Left ventricle myocardium inferior (tissue), 1 donor: ENCODE data around the gene DDX5. TPM values are rescaled to one million over a fixed set of nuclear protein-coding genes. Genes with fewer than 3 reads are reported as not detected.

ENCODE experiments used
- DNase-seq: peaks from one replicate; pipeline ENCODE4 v3.0.0-alpha.2; 2020
- H3K27ac ChIP-seq: fragments of 200-600 bp; replicated peaks from 2 replicates; pipeline ENCODE4 v1.8.0; 2021
- H3K27me3 ChIP-seq: fragments of 200-600 bp; 2 replicates; pipeline ENCODE4 v1.8.0; 2021; ENCODE audit warnings: low read depth
- H3K36me3 ChIP-seq: fragments of 200-600 bp; 2 replicates; pipeline ENCODE4 v1.8.0; 2021
- H3K4me1 ChIP-seq: fragments of 200-600 bp; 2 replicates; pipeline ENCODE4 v1.8.0; 2021
- H3K4me3 ChIP-seq: fragments of 200-600 bp; 2 replicates; pipeline ENCODE4 v1.8.0; 2021; ENCODE audit warnings: mild to moderate bottlenecking, moderate library complexity
- H3K9me3 ChIP-seq: fragments of 200-600 bp; replicated peaks from 2 replicates; pipeline ENCODE4 v1.8.0; 2021
- intact Hi-C: fragments of 100-400 bp; cut with micrococcal nuclease; formaldehyde crosslinking; loops from one replicate; pipeline ENCODE4 v1.11.0; 2022
- total RNA-seq: library from RNA; stranded (reverse); fragmentation: NEBNext Ultra II Directional; extraction: Animal tissue kit (Norgen Biotek cat#: 25700); gene quantifications from one replicate; pipeline ENCODE4 v1.2.1, GENCODE V29; 2021
- TF ChIP-seq, protein P1 (sequence below): fragments of 200-600 bp; IDR thresholded peaks from 2 replicates; pipeline ENCODE4 v1.8.0; 2021; ENCODE audit warnings: antibody characterized with exemption, mild to moderate bottlenecking, borderline replicate concordance
- donor health status: DM: no; HTN: yes; CAD: no; lungs with severe emphysema.

Gene DDX5
- total RNA-seq, 1 donor from 2014 or later: 326 TPM

DNA sequence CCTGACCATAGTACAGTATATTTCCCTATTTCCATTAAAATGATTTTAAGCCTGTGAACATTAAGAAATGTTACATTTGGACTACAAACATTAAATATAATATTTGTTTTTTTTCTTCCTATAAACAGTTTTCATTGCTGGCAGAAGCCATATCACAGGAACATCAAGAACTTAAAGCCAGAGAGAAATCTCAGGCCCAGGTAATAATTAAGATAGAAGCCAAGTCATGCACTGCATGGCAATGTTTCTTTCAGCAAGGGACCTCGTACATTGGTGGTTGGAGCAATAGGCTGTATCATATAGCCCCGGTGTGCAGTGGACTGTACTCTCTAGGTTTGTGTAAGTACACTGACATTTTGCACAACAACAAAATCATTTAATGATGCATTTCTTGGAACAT, 30.8 kb upstream of the DDX5 start:
- Histone ChIP-seq H3K4me1 (no peaks in the 10 kb centered on the region), H3K4me3 (no peak overlapping the region), H3K36me3 (peaks cover 91% of the 10 kb centered on the region), H3K9me3 (no peaks in the 10 kb centered on the region), H3K27ac (no peak overlapping the region), H3K27me3 (no peaks in the 10 kb centered on the region)
- intact Hi-C loops: no loop called here
- TF ChIP-seq, protein P1, sequence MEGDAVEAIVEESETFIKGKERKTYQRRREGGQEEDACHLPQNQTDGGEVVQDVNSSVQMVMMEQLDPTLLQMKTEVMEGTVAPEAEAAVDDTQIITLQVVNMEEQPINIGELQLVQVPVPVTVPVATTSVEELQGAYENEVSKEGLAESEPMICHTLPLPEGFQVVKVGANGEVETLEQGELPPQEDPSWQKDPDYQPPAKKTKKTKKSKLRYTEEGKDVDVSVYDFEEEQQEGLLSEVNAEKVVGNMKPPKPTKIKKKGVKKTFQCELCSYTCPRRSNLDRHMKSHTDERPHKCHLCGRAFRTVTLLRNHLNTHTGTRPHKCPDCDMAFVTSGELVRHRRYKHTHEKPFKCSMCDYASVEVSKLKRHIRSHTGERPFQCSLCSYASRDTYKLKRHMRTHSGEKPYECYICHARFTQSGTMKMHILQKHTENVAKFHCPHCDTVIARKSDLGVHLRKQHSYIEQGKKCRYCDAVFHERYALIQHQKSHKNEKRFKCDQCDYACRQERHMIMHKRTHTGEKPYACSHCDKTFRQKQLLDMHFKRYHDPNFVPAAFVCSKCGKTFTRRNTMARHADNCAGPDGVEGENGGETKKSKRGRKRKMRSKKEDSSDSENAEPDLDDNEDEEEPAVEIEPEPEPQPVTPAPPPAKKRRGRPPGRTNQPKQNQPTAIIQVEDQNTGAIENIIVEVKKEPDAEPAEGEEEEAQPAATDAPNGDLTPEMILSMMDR: no peak
- DNase-seq: no peak

DNA sequence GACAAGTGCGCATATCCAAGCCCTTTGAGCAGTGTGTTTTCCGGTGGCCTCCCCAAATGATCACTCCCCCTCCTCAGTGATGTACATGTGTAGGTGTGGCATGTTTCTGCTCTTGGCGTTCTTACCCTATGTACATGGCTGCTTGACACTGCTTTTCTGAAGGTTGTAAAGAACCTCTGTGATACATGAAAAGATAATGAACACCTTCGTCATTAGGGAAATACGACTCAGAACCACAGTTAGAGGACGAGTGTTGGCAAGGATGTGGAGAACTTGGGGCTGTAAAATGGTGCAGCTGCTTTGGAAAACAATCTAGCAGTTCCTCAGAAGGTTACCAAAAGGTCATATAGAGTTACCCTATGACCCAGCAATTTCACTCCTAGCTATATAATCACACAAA, 29.3 kb upstream of the DDX5 start:
- H3K36me3 ChIP-seq: peaks cover 98% of the 10 kb centered on the region
- H3K4me3 ChIP-seq: no peak overlapping the region
- no peak for DNase-seq
- no peak overlapping the region for H3K27ac ChIP-seq
- no peaks in the 10 kb centered on the region for H3K4me1 ChIP-seq
- no peaks in the 10 kb centered on the region for H3K9me3 ChIP-seq
- TF ChIP-seq, protein P1: no peak
- no peaks in the 10 kb centered on the region for H3K27me3 ChIP-seq
- intact Hi-C loops: no loop called here

DNA sequence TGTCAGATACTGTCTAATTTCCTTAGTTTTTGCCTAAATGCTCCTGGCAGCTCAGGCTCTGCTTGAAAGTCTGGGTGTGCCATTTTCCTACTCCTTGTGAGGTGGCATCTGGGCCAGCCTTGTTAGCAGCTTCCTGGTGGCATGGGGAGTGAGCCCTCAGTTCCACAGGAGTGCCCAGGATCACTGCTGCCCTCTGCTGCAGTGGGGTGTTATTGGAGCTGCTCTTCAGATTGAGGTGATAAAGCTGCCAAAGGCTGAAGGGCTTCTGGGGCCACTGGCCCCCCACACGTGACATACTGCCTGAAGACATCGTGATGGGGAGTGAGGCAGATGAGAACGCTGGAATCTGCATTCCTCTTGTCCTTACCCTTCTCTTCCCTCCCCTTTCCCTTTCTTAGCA, 28.1 kb upstream of the DDX5 start:
- no peak overlapping the region for H3K4me3 ChIP-seq
- H3K4me1 ChIP-seq: no peaks in the 10 kb centered on the region
- H3K27me3 ChIP-seq: no peaks in the 10 kb centered on the region
- no peak for DNase-seq
- intact Hi-C loops: no loop called here
- H3K27ac ChIP-seq: no peak overlapping the region
- no peaks in the 10 kb centered on the region for H3K9me3 ChIP-seq
- TF ChIP-seq, protein P1: no peak
- H3K36me3 ChIP-seq: peaks cover 99% of the 10 kb centered on the region

DNA sequence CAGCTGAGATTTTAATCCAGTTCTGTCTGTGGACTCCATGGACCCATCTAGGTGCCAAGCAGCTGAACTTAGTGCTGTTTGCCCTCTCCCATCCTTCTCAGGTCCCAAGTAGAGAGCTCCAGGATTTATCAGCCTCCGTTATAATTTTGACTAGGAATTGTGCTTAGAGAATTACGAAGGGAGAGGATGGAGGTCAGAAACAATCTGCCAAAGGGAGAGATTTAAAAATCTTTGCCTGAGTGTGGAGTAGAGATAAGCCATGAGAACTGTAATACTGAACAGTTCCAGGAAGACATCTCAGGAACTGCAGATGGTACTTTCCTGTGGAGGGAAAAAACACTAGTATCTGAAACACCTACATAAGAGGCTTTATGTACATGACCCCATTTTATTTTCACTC, 27.7 kb upstream of the DDX5 start:
- Histone ChIP-seq H3K27me3 (no peaks in the 10 kb centered on the region), H3K27ac (no peak overlapping the region), H3K4me1 (no peaks in the 10 kb centered on the region), H3K36me3 (peaks cover 100% of the 10 kb centered on the region), H3K4me3 (no peak overlapping the region), H3K9me3 (no peaks in the 10 kb centered on the region)
- TF ChIP-seq, protein P1: no peak
- no peak for DNase-seq
- intact Hi-C loops: no loop called here

DNA sequence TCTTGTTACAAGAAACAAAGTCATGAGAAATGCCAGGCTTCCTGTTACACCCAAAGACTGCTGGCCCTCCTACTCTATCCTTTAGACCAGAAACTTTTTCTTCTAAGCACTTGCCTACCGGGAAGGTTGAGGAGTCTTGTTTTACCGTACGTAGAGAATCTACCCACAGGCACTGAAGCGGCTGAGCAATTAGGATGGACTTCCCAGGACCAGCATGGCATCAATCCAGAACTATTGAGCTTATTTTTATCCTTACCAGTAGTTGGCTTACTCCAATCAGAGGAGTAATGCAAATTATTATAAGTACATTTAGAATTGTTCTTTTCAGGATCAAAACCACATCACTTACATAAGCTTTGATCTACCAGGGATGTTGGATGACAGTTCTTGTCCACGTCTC, 26.3 kb upstream of the DDX5 start:
- no peaks in the 10 kb centered on the region for H3K4me1 ChIP-seq
- no peaks in the 10 kb centered on the region for H3K27me3 ChIP-seq
- no peak overlapping the region for H3K27ac ChIP-seq
- intact Hi-C loops: no loop called here
- TF ChIP-seq, protein P1: no peak
- no peak for DNase-seq
- no peak overlapping the region for H3K4me3 ChIP-seq
- no peaks in the 10 kb centered on the region for H3K9me3 ChIP-seq
- peaks cover 100% of the 10 kb centered on the region for H3K36me3 ChIP-seq

DNA sequence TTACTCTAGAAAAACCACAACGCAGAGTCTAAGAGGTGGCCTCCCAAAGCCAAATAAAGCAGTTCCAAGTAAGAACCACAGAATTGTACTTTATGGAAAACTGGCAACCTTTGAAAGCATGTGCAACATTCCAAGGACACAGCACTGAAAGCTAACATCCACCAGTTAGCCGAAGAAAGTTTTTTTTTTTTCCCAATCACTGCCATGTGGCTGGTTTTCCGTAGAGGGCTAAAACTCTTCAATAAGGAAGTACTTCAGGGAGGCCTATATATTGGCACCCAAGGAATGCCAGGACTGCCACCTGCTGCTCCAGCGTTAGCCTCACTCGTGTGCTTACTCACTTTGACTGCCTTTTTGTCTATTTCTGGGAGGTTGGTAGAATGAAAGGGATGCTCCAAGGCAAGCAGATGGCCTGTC, 25.9 kb upstream of the DDX5 start:
- intact Hi-C loops: no loop called here
- Histone ChIP-seq H3K27ac (no peak overlapping the region), H3K27me3 (no peaks in the 10 kb centered on the region), H3K36me3 (peaks cover 100% of the 10 kb centered on the region), H3K4me3 (no peak overlapping the region), H3K9me3 (no peaks in the 10 kb centered on the region), H3K4me1 (no peaks in the 10 kb centered on the region)
- DNase-seq: no peak
- TF ChIP-seq, protein P1: no peak
